Adrenal gland (tissue), 12 donors: Measurements from ENCODE around the gene AKAP13. TPM values are rescaled to one million over a fixed set of nuclear protein-coding genes. Genes with fewer than 3 reads are reported as not detected.

Source experiments
- DNase-seq, 7 donors: peaks; one replicate each; pipeline ENCODE4 v3.0.0-alpha.2; 2019 to 2020
- H3K27ac ChIP-seq, 5 donors: fragments of 200-600 bp; sonication (generic) in 4 of 5; 1 replicate in 3 of 5; 2 replicates in 2 of 5; pipeline versions ENCODE4 v1.5.1 to v1.8.0; 2016 to 2020; ENCODE audit warnings: mild to moderate bottlenecking in 1 of 5
- H3K27me3 ChIP-seq: fragments of 200-600 bp; 2 replicates; pipeline ENCODE4 v1.8.0; 2021
- H3K36me3 ChIP-seq, 2 donors: fragments of 200-600 bp; replicated peaks in 1 of 2; 1 replicate in 1 of 2; 2 replicates in 1 of 2; pipeline versions ENCODE4 v1.5.1 to v1.8.0; 2018 to 2022
- H3K4me1 ChIP-seq, 2 donors: fragments of 200-600 bp; replicated peaks in 1 of 2; 1 replicate in 1 of 2; 2 replicates in 1 of 2; pipeline versions ENCODE4 v1.5.1 to v1.8.0; 2018 to 2021
- H3K4me3 ChIP-seq, 4 donors: fragments of 200-600 bp; sonication (generic) in 3 of 4; one replicate each; pipeline ENCODE4 v1.5.1; 2016 to 2018
- H3K9me3 ChIP-seq, 3 donors: fragments of 200-600 bp; sonication (generic) in 1 of 3; replicated peaks in 1 of 3; 1 replicate in 2 of 3; 2 replicates in 1 of 3; pipeline versions ENCODE4 v1.5.1 to v1.8.0; 2016 to 2021
- CTCF ChIP-seq, 6 experiments: fragments of 450-650 bp in 4 of 6; fragments of 200-600 bp in 2 of 6; sonication (generic) in 1 of 6; IDR thresholded peaks; 1 replicate in 5 of 6; 2 replicates in 1 of 6; pipeline versions ENCODE4 v1.5.1 to v1.8.0; 2016 to 2021; ENCODE audit warnings: antibody characterized with exemption in 6 of 6, mild to moderate bottlenecking in 2 of 6, moderate library complexity in 1 of 6
- POLR2A ChIP-seq, 2 donors: fragments of 450-650 bp; IDR thresholded peaks; one replicate each; pipeline ENCODE4 v1.6.1; 2017; ENCODE audit warnings: antibody characterized with exemption in 2 of 2, mild to moderate bottlenecking in 2 of 2, moderate library complexity in 1 of 2
- WGBS, 4 donors: extraction: QIAGEN DNeasy Blood & Tissue Kit in 2 of 4; methylation state at CpG; one replicate each; pipeline versions ENCODE4 v1.1.5 to v1.1.7; 2013 to 2017; 5-methylcytosine and 5-hydroxymethylcytosine counted together
- intact Hi-C, 2 donors: fragments of 100-400 bp; cut with DNase I; formaldehyde crosslinking; loops; one replicate each; pipeline versions ENCODE4 v1.14.1 to v1.15.0; 2022 to 2023
- polyA plus RNA-seq, 3 donors: library from polyadenylated mRNA; stranded (reverse); fragments of 200-250 nt in 2 of 3; fragments of 350-450 nt in 1 of 3; fragmentation: Illumina TruSeq in 1 of 3; extraction: RNeasy Lipid Tissue Mini Kit (QIAGEN cat#74804) in 1 of 3; gene quantifications; one replicate each; pipeline ENCODE4 v1.2.3, GENCODE V29; 2013 to 2014
- total RNA-seq, 9 donors: library from RNA; depleted of rRNA in 4 of 9; stranded (reverse); fragments of >200 nt in 4 of 9; fragments of 120-200 nt in 1 of 9; fragmentation: NEBNext Ultra II Directional in 1 of 9; extraction: Animal tissue kit (Norgen Biotek cat#: 25700) in 1 of 9; gene quantifications; one replicate each; pipeline versions ENCODE4 v1.1.0 to v1.2.4, GENCODE V29; 2013 to 2023
- donor health status: healthy with polysubstance abuse.
- donor health status: Bipolar disorder and iron deficiency.
- donor health status: DM: yes; HTN: yes; CAD: no.
- donor health status: DM: no; HTN: no; CAD: no.
- donor health status: DM: no; HTN: no; CAD: no.
- donor health status: DM: yes; HTN: yes; CAD: no.

AKAP13 gene
- total and polyA plus RNA-seq, 12 donors = 42.7 to 144 (median 89.2) TPM

- intact Hi-C loops = no loop called here
- TF ChIP-seq POLR2A (IDR thresholded peaks at IDR 0.05) (no peak), CTCF (IDR thresholded peaks at IDR 0.05) (no peak)
- peaks cover 0 to 24% of the 10 kb centered on the region in 2 donors for H3K36me3 ChIP-seq
- no peaks in the 10 kb centered on the region for H3K27me3 ChIP-seq
- no peaks in the 10 kb centered on the region for H3K9me3 ChIP-seq
- peaks cover 0 to 19% of the 10 kb centered on the region in 2 donors for H3K4me1 ChIP-seq
- no peak overlapping the region for H3K4me3 ChIP-seq
- DNase-seq = peak in 3 of 7 donors; percentile 14 to 54 (median 19)
- H3K27ac ChIP-seq = peak overlapping the region in 2 of 5 donors; percentile 69 to 78
- WGBS, 4 donors = 63 to 75% (median 66%) methylated on average over 10 to 15 of the region's 15 CpGs
Measured at GRCh38 chr15:85751291-85752123, 371.1 kb downstream of the AKAP13 start.

- peaks cover 0 to 19% of the 10 kb centered on the region in 2 donors for H3K4me1 ChIP-seq
- 80 to 92% (median 85%) methylated on average over 6 to 15 of the region's 15 CpGs for WGBS, 4 donors
- no peak overlapping the region for H3K4me3 ChIP-seq
- intact Hi-C loops = no loop called here
- peak overlapping the region in 2 of 5 donors; percentile 69 to 78 for H3K27ac ChIP-seq
- no peaks in the 10 kb centered on the region for H3K27me3 ChIP-seq
- DNase-seq = peak in 2 of 7 donors; percentile 4 to 9
- TF ChIP-seq CTCF (IDR thresholded peaks at IDR 0.05) (no peak), POLR2A (IDR thresholded peaks at IDR 0.05) (no peak)
- no peaks in the 10 kb centered on the region for H3K9me3 ChIP-seq
- peaks cover 0 to 18% of the 10 kb centered on the region in 2 donors for H3K36me3 ChIP-seq
Measured at GRCh38 chr15:85752124-85752475, 371.7 kb downstream of the AKAP13 start.

GRCh38 chr15:85752491-85752961 lies 372.1 kb downstream of the AKAP13 start:
- intact Hi-C loops = no loop called here
- 69 to 84% (median 72%) methylated on average over 4 to 8 of the region's 8 CpGs for WGBS, 4 donors
- Histone ChIP-seq H3K9me3 (no peaks in the 10 kb centered on the region), H3K4me3 (no peak overlapping the region), H3K4me1 (peaks cover 0 to 19% of the 10 kb centered on the region in 2 donors), H3K27me3 (no peaks in the 10 kb centered on the region), H3K27ac (peak overlapping the region in 1 of 5 donors; percentile 78), H3K36me3 (peaks cover 0 to 14% of the 10 kb centered on the region in 2 donors)
- DNase-seq = peak in 2 of 7 donors; percentile 11 to 21
- TF ChIP-seq CTCF (IDR thresholded peaks at IDR 0.05) (no peak), POLR2A (IDR thresholded peaks at IDR 0.05) (no peak)

GRCh38 chr15:85753261-85753660 lies 372.9 kb downstream of the AKAP13 start:
- TF ChIP-seq POLR2A (IDR thresholded peaks at IDR 0.05) = no peak
- no peak for TF ChIP-seq CTCF (IDR thresholded peaks at IDR 0.05)
- no peaks in the 10 kb centered on the region for H3K9me3 ChIP-seq
- H3K4me1 ChIP-seq = peaks cover 0 to 16% of the 10 kb centered on the region in 2 donors
- intact Hi-C loops = no loop called here
- H3K4me3 ChIP-seq = no peak overlapping the region
- H3K27ac ChIP-seq = no peak overlapping the region
- peaks cover 0 to 7% of the 10 kb centered on the region in 2 donors for H3K36me3 ChIP-seq
- DNase-seq = peak in 1 of 7 donors; percentile 3
- WGBS, 4 donors = 93 to 100% (median 96%) methylated on average over 1 of the region's 1 CpG
- H3K27me3 ChIP-seq = no peaks in the 10 kb centered on the region
